ENCODE data around the gene LRRC74B. TPM values are rescaled to one million over a fixed set of nuclear protein-coding genes. Genes with fewer than 3 reads are reported as not detected.

Gene LRRC74B
- total RNA-seq, 2 experiments from 2014 or later = not detected

DNA sequence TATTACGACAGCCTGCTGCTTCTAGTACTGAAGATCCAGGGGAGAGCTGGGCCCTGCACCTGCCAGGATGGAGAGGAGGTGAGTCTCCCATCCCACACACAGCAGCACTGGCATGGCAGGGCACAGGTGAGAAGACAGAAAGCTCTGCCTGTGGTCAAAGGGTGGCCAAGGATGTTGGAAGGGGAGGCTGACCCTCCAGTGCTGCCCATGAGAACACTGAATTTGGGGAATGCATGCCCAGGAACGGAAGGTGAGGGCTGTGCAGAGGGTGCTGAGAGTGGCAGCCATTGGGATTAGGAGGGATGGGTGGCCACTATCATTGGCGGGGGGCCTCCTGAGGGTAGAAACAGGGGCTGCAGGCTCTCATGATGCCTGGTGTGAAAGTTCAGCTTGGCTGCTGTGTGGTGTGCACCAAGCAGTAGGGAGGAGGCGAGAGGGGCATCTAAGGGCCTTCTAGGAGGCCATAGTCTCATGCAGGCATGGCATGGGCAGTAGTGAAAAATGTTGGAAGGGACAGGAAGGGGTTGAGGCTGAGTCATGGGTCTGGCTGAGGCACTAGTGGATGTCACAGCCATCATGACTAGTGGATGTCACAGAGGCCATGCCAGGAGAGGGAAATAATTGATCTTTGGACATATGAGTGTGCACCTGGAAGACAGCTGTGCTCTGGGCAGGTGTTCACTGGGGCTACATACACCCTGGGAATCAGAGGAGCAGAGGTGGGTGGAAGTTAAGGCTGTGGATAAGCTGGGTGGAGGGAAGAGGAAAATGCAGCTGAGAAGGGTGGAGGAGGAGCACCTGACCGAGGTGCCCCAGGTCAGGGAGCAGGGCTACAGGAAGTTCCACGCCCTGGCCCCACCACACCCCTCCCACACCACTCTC lies 2.5 kb upstream of the LRRC74B start:
- H3K4me1 Mint-ChIP-seq (ENCODE audit: low read depth) = peaks cover 15% of the 10 kb centered on the region
- H3K36me3 Mint-ChIP-seq (ENCODE audit: low read depth) = no peaks in the 10 kb centered on the region
- TF ChIP-seq, protein P1, sequence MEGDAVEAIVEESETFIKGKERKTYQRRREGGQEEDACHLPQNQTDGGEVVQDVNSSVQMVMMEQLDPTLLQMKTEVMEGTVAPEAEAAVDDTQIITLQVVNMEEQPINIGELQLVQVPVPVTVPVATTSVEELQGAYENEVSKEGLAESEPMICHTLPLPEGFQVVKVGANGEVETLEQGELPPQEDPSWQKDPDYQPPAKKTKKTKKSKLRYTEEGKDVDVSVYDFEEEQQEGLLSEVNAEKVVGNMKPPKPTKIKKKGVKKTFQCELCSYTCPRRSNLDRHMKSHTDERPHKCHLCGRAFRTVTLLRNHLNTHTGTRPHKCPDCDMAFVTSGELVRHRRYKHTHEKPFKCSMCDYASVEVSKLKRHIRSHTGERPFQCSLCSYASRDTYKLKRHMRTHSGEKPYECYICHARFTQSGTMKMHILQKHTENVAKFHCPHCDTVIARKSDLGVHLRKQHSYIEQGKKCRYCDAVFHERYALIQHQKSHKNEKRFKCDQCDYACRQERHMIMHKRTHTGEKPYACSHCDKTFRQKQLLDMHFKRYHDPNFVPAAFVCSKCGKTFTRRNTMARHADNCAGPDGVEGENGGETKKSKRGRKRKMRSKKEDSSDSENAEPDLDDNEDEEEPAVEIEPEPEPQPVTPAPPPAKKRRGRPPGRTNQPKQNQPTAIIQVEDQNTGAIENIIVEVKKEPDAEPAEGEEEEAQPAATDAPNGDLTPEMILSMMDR (IDR thresholded peaks at IDR 0.05) = no peak
- ATAC-seq (no peak), DNase-seq (no peak)
- CTCF ChIA-PET = no interaction called here
- H3K27ac Mint-ChIP-seq = no peak overlapping the region
- no peak overlapping the region for H3K4me3 Mint-ChIP-seq
- intact Hi-C loops (cut with micrococcal nuclease) = loop anchor here (10.0 kb wide), 1 partner anchor 52 kb away; no protein-coding TSS in a partner anchor
- peaks cover 25% of the 10 kb centered on the region for H3K27me3 Mint-ChIP-seq
- H3K9me3 Mint-ChIP-seq = no peaks in the 10 kb centered on the region
- POLR2A ChIA-PET = interaction anchor here (0.7 kb wide), 1 partner anchor 28 kb away, joined by 3 read pairs; the partner anchor contains the start of gene P2RX6

DNA sequence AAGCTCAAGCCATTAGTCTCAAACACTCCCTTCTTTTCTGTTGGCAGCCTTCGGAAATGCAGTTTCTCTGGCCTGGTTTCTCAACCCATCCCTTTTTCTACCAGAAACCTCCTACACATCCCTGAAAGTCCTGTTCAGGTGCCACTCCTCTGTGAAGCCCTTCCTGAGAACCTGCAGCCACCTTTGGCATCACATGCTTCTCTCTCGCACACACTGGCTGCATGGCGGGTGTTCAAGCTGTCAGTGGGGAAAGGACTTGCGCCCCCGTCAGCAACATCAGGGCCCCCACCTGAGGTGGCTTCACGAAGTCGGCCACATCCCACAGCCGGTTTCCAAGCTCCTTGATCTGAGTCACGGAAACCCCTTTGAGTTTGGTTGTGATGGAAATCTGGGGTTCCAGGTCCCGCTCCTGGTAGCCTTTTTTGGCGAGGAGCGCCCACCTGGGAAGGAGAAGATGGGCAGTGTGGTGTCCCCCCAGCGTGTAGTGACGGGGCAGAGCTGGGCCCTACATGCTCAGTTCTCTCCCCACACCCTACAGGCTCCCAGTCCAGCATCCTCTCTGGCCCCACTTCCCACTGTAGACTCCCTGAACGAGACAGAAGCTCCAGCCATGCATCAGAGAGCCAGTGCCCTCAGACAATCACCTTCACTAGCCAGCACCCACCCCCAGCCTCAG lies 1.7 kb upstream of the LRRC74B start:
- peaks cover 15% of the 10 kb centered on the region for H3K4me1 Mint-ChIP-seq (ENCODE audit: low read depth)
- ChIA-PET CTCF (interaction anchor here (1.0 kb wide), 1 partner anchor 59 kb away, joined by 3 read pairs; no protein-coding TSS in a partner anchor), POLR2A (interaction anchor here (0.7 kb wide), 1 partner anchor 29 kb away, joined by 3 read pairs; the partner anchor contains the start of gene P2RX6)
- TF ChIP-seq, protein P1 (IDR thresholded peaks at IDR 0.05) = no peak
- no peak for DNase-seq
- H3K36me3 Mint-ChIP-seq (ENCODE audit: low read depth) = no peaks in the 10 kb centered on the region
- intact Hi-C loops (cut with micrococcal nuclease) = loop anchor here (10.0 kb wide), 1 partner anchor 51 kb away; no protein-coding TSS in a partner anchor
- no peaks in the 10 kb centered on the region for H3K9me3 Mint-ChIP-seq
- no peak overlapping the region for H3K27ac Mint-ChIP-seq
- no peak overlapping the region for H3K4me3 Mint-ChIP-seq
- H3K27me3 Mint-ChIP-seq = peaks cover 21% of the 10 kb centered on the region
- ATAC-seq = no peak

DNA sequence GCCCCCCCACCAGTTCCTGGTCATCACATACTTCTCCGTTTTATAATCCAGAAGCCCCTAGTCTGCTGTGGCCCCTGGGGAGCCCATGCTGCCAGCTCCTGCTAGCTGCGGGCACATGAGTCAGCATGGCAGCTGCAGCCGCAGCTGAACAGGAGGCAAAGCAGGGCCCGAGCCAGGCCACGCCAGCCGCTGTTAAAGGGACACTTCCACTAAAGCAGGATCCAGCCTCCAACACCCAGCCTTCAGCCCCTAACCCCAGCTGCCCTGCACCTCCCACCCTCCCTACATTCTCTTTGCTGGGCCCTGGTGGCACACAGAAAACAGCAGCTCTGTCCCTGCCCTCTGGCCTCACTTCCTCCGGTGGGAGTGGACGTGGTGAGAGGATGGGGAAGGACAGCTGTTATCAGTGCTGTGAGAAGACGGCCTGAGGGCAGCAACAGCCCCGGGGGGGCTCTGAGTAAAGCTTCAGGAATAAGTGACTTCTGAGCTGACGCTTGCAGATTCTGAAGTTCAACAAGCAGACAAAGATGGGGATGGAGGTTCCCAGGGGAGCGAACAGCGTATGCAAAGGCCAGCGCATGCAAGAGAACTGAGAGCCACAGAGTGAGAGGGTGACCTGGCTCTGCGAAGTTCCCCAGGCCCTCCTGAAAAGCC lies 688 bp upstream of the LRRC74B start:
- Mint-ChIP-seq H3K9me3 (no peaks in the 10 kb centered on the region), H3K27me3 (peaks cover 21% of the 10 kb centered on the region), H3K27ac (no peak overlapping the region), H3K36me3 (ENCODE audit: low read depth) (no peaks in the 10 kb centered on the region), H3K4me1 (ENCODE audit: low read depth) (peaks cover 15% of the 10 kb centered on the region), H3K4me3 (no peak overlapping the region)
- intact Hi-C loops (cut with micrococcal nuclease) = loop anchor here (10.0 kb wide), 1 partner anchor 50 kb away; no protein-coding TSS in a partner anchor
- DNase-seq (peak; percentile 33), ATAC-seq (no peak)
- POLR2A ChIA-PET = no interaction called here
- CTCF ChIA-PET = interaction anchor here (1.0 to 1.5 kb wide), 2 partner anchors 24 to 58 kb away, joined by 3 to 5 read pairs; no protein-coding TSS in a partner anchor
- TF ChIP-seq, protein P1 (IDR thresholded peaks at IDR 0.05) = no peak

DNA sequence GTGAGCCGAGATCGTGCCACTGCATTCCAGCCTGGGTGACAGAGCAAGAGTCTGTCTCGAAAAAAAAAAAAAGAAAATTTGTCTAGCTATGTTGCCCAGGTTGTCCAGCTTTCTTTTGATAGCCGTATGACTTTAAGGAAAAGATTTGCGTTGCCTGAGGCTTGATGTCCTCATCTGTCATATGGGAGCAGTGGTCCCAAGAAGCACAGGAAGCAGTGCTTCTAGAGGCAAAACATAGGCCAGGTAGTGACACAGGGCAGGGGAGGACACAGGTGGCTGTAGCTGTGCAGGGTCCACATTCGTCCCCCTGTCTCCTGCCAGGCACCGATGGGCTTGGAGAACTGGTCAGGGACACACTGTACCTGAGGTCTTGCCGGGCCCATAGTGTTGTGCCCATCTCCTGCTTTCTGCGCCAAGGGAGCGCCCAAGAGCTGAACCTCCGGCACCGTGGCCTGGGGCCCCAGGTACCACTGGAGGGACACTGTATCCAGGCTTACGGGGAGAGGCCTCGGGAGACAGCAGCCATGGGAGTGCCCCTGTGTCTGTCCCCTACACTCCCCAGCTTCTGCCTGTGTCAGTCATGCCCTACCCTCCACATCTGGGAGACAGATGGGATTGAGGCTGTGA lies 1.4 kb downstream of the LRRC74B start:
- ATAC-seq (no peak), DNase-seq (no peak)
- intact Hi-C loops (cut with micrococcal nuclease) = loop anchor here (10.0 kb wide), 1 partner anchor 48 kb away; no protein-coding TSS in a partner anchor
- ChIA-PET POLR2A (interaction anchor here (0.9 to 1.0 kb wide), 2 partner anchors 8 to 818 kb away, joined by 3 to 4 read pairs; no protein-coding TSS in a partner anchor), CTCF (no interaction called here)
- Mint-ChIP-seq H3K9me3 (no peaks in the 10 kb centered on the region), H3K27ac (no peak overlapping the region), H3K4me3 (no peak overlapping the region), H3K36me3 (ENCODE audit: low read depth) (no peaks in the 10 kb centered on the region), H3K27me3 (peaks cover 19% of the 10 kb centered on the region), H3K4me1 (ENCODE audit: low read depth) (peaks cover 15% of the 10 kb centered on the region)
- TF ChIP-seq, protein P1 (IDR thresholded peaks at IDR 0.05) = no peak

Measured in activated CD8-positive, alpha-beta T cell treated with anti-CD3 and anti-CD28 coated beads for 36 hours (primary cell).